WERI-Rb-1 (cell line): Measurements from ENCODE around the gene CD72.

Experiments
- DNase-seq: peaks from one replicate; pipeline ENCODE4 v3.0.0-alpha.2; 2020
- H3K27ac ChIP-seq: fragments of 250-450 bp; sonication (Bioruptor Pico); 2 replicates; pipeline ENCODE4 v1.5.1; 2020; ENCODE audit warnings: mild to moderate bottlenecking, moderate library complexity
- H3K27me3 ChIP-seq: fragments of 250-450 bp; sonication (Bioruptor Pico); 2 replicates; pipeline ENCODE4 v1.5.1; 2021; ENCODE audit warnings: mild to moderate bottlenecking, low read depth, moderate library complexity; ENCODE audit not compliant: insufficient read depth, severe bottlenecking
- H3K36me3 ChIP-seq: fragments of 250-450 bp; sonication (Bioruptor Pico); 2 replicates; pipeline ENCODE4 v1.5.1; 2020; ENCODE audit warnings: mild to moderate bottlenecking, moderate library complexity
- H3K4me3 ChIP-seq: 2 replicates; pipeline ENCODE4 v1.5.1; 2011; ENCODE audit warnings: low read depth, mild to moderate bottlenecking, control low read depth, low read length
- H3K9me3 ChIP-seq: fragments of 250-450 bp; sonication (Bioruptor Pico); 2 replicates; pipeline ENCODE4 v1.5.1; 2021; ENCODE audit warnings: mild to moderate bottlenecking, moderate library complexity; ENCODE audit not compliant: severe bottlenecking
- TF ChIP-seq, protein P1 (sequence below): IDR thresholded peaks from 2 replicates; pipeline ENCODE4 v1.5.1; 2011; ENCODE audit warnings: low read depth, mild to moderate bottlenecking, control low read depth, inconsistent platforms, low read length

CD72 gene

DNA sequence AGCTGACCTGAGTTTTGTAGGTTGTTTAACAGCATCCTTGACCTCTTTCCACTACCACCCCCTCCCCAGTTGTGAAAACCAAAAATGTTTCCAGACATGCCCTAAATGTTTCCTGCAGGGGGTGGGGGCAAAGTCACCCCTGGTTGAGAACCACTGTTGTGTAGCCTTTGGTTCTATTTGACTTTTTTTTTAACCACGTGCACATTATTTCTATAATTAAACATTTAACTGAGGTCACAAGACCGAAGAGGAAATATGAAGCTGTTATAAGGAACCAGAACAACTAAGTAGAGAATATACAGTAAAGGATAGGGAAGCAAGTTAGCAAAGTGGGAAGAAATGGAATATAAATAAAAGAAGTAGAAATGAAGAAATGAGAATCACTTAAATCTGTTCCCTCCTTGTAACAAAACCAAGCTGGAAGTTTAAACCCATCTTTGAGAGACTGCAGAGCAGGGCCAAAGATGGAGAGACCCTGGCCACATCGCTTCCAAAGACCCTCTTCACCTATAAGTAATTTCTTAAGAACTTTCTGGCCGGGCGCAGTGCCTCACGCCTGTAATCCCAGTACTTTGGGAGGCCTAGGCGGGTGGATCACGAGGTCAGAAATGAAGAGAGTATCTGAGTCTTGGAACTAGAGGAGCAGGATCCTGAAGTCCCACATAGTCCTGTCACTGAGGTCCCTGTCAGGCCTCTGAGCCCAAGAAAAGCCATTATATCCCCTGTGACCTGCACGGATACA, 18.1 kb upstream of the CD72 start:
- H3K36me3 ChIP-seq, result no peaks in the 10 kb centered on the region
- no peak overlapping the region for H3K4me3 ChIP-seq
- no peaks in the 10 kb centered on the region for H3K27me3 ChIP-seq
- peaks cover 3% of the 10 kb centered on the region for H3K9me3 ChIP-seq
- H3K27ac ChIP-seq, result no peak overlapping the region
- TF ChIP-seq, protein P1, sequence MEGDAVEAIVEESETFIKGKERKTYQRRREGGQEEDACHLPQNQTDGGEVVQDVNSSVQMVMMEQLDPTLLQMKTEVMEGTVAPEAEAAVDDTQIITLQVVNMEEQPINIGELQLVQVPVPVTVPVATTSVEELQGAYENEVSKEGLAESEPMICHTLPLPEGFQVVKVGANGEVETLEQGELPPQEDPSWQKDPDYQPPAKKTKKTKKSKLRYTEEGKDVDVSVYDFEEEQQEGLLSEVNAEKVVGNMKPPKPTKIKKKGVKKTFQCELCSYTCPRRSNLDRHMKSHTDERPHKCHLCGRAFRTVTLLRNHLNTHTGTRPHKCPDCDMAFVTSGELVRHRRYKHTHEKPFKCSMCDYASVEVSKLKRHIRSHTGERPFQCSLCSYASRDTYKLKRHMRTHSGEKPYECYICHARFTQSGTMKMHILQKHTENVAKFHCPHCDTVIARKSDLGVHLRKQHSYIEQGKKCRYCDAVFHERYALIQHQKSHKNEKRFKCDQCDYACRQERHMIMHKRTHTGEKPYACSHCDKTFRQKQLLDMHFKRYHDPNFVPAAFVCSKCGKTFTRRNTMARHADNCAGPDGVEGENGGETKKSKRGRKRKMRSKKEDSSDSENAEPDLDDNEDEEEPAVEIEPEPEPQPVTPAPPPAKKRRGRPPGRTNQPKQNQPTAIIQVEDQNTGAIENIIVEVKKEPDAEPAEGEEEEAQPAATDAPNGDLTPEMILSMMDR, result no peak
- no peak for DNase-seq

DNA sequence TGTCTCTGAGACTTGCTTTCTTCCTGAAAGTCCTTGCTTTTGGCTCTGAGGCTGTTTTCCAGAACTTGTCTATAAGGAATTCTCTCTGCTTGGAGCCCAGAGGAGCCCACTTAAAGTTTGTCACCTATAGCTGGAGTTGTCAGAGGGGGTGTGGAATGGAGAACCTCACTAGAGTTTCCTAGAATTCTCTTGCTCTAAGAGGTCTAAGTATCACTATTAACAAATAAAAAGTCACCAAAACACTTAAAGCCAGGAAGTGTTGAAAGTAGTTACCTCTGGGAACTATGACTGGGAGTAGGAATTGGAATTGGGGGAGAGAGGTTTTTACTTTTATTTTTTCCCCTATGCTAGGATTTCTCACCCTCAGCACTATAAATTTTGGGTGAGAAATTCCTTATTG, 17.5 kb upstream of the CD72 start:
- Histone ChIP-seq H3K9me3 (peaks cover 3% of the 10 kb centered on the region), H3K27me3 (no peaks in the 10 kb centered on the region), H3K36me3 (no peaks in the 10 kb centered on the region), H3K27ac (no peak overlapping the region), H3K4me3 (no peak overlapping the region)
- DNase-seq, result no peak
- TF ChIP-seq, protein P1, result no peak

DNA sequence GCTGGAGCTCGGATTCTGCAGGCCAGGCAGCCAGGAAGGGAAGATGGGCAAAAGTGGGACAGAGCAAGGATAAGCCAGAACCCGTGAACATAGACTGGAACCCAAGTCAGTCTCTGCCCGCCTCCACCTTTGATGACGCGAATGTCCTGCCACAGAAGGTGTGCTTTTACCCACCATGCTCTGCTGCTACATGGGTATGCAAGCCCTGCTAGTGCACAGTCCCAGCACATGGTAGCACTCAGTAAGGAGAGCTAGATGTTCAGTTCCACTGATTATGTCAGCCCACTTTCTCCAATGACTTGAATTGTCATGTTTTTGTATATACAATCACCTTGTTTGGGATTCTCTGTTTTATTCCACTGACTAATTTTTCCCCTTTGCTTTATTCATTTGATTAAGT, 11.4 kb upstream of the CD72 start:
- Histone ChIP-seq H3K36me3 (no peaks in the 10 kb centered on the region), H3K27me3 (no peaks in the 10 kb centered on the region), H3K27ac (no peak overlapping the region), H3K4me3 (no peak overlapping the region), H3K9me3 (no peaks in the 10 kb centered on the region)
- DNase-seq, result no peak
- TF ChIP-seq, protein P1, result no peak

DNA sequence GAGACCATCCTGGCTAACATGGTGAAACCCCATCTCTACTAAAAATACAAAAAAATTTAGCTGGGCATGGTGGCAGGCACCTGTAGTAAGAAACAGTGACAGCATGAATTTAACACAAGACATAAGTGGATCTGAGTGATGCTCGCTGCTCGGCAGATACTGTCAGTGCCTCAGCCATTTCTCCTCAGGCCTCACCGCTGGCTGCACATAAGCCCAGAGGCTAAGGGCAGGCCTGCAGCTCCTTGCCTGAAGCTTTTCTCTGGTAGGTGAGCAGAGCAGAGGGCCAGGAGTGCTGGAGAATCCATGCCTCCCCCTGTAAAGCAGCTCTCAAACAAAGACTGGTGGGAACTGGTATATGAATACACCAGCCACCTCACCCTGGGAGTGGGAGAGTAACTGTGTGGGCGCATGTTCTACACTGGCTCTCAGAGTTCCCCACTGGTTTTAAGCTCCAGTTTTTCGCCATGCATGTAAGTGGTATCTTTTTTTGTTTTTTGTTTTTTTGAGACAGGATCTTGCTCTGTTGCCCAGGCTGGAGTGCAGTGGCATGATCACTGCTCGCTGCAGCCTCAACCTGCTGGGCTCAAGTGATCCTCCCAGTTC, 10.3 kb upstream of the CD72 start:
- DNase-seq, result no peak
- TF ChIP-seq, protein P1, result no peak
- Histone ChIP-seq H3K27ac (no peak overlapping the region), H3K4me3 (no peak overlapping the region), H3K36me3 (no peaks in the 10 kb centered on the region), H3K9me3 (no peaks in the 10 kb centered on the region), H3K27me3 (no peaks in the 10 kb centered on the region)

DNA sequence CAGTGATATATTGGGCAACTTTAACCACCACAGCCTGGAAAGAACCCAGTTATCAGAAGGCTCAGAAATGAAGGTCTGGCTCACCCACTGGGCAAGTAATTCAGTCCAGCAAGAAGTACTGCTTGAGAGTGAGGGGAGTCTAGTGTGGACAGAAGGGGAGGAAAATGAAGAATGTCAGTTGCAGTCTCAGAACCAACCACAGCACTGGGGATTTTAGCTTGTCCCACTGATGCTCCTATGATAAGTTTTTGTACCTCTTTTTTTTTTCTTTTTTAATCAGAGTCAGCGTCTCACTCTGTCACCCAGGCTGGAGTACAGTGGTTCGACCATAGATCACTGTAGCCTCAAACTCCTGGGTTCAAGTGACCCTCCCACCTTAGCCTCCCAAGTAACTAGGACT, 9.4 kb upstream of the CD72 start:
- H3K36me3 ChIP-seq, result no peaks in the 10 kb centered on the region
- TF ChIP-seq, protein P1, result no peak
- H3K9me3 ChIP-seq, result no peaks in the 10 kb centered on the region
- no peak overlapping the region for H3K27ac ChIP-seq
- no peaks in the 10 kb centered on the region for H3K27me3 ChIP-seq
- H3K4me3 ChIP-seq, result no peak overlapping the region
- DNase-seq, result no peak

DNA sequence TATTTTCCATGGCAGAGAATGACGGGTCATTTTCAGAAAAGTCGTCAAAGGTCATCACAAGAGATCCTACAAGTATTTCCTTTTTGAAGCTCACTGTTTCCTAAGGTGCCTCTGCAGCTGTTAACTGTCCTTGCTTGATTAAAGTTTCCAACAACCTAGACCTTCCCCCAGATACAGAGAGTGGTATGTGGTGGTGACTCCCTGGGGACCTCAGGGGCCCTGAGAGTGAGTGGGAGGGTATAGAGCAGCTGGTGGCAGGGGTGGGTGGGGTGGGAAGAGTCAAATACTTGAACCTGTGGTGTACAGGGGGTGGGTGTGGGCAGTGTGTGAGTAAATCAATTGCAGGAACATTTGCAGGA, 1.6 kb upstream of the CD72 start:
- TF ChIP-seq, protein P1, result no peak
- Histone ChIP-seq H3K4me3 (no peak overlapping the region), H3K9me3 (no peaks in the 10 kb centered on the region), H3K36me3 (no peaks in the 10 kb centered on the region), H3K27me3 (no peaks in the 10 kb centered on the region), H3K27ac (no peak overlapping the region)
- DNase-seq, result no peak
